ENCODE measurements around the gene HORMAD1.
"Not testable (repeated sequence)": the region's sequence is repeated elsewhere in the genome, so short reads cannot be mapped to it uniquely, and the experiment has no call there.

Gene HORMAD1

GRCh38 chr1:150695561-150695960 is 25.1 kb downstream of the HORMAD1 start:
- H3K9me3 Mint-ChIP-seq = no peaks in the 10 kb centered on the region
- peaks cover 34% of the 10 kb centered on the region for H3K4me1 Mint-ChIP-seq
- peak overlapping the region; percentile 62 for H3K27ac Mint-ChIP-seq (ENCODE audit: low read depth)
- DNase-seq (ENCODE audit: low spot score in 2 of 2) (no peak), ATAC-seq (replicated peaks; ENCODE audit: extremely low read depth, poor library complexity, severe bottlenecking) (no peak)
- H3K36me3 Mint-ChIP-seq (ENCODE audit: insufficient read depth) = peaks cover 29% of the 10 kb centered on the region
- no peak overlapping the region for H3K4me3 Mint-ChIP-seq
- H3K27me3 Mint-ChIP-seq = no peaks in the 10 kb centered on the region

GRCh38 chr1:150692720-150693119 is 28.0 kb downstream of the HORMAD1 start:
- no peak for DNase-seq (ENCODE audit: low spot score in 2 of 2)
- H3K36me3 Mint-ChIP-seq (ENCODE audit: insufficient read depth) = peaks cover 37% of the 10 kb centered on the region
- H3K27me3 Mint-ChIP-seq = no peaks in the 10 kb centered on the region
- H3K9me3 Mint-ChIP-seq = no peaks in the 10 kb centered on the region
- no peak overlapping the region for H3K27ac Mint-ChIP-seq (ENCODE audit: low read depth)
- peaks cover 33% of the 10 kb centered on the region for H3K4me1 Mint-ChIP-seq
- no peak for ATAC-seq (replicated peaks; ENCODE audit: extremely low read depth, poor library complexity, severe bottlenecking)
- no peak overlapping the region for H3K4me3 Mint-ChIP-seq

GRCh38 chr1:150688763-150689162 is 31.9 kb downstream of the HORMAD1 start:
- no peaks in the 10 kb centered on the region for H3K27me3 Mint-ChIP-seq
- H3K36me3 Mint-ChIP-seq (ENCODE audit: insufficient read depth) = peaks cover 27% of the 10 kb centered on the region
- no peak for DNase-seq (ENCODE audit: low spot score in 2 of 2)
- no peak overlapping the region for H3K4me3 Mint-ChIP-seq
- H3K4me1 Mint-ChIP-seq = peaks cover 18% of the 10 kb centered on the region
- H3K27ac Mint-ChIP-seq (ENCODE audit: low read depth) = no peak overlapping the region
- no peaks in the 10 kb centered on the region for H3K9me3 Mint-ChIP-seq
- no peak for ATAC-seq (replicated peaks; ENCODE audit: extremely low read depth, poor library complexity, severe bottlenecking)

GRCh38 chr1:150686275-150686674 is 34.4 kb downstream of the HORMAD1 start:
- Mint-ChIP-seq H3K27me3 (no peaks in the 10 kb centered on the region), H3K9me3 (no peaks in the 10 kb centered on the region), H3K4me1 (peaks cover 23% of the 10 kb centered on the region), H3K4me3 (no peak overlapping the region), H3K27ac (ENCODE audit: low read depth) (peak overlapping the region; percentile 19), H3K36me3 (ENCODE audit: insufficient read depth) (peaks cover 15% of the 10 kb centered on the region)
- ATAC-seq (replicated peaks; ENCODE audit: extremely low read depth, poor library complexity, severe bottlenecking) (no peak), DNase-seq (ENCODE audit: low spot score in 2 of 2) (no peak)

GRCh38 chr1:150683914-150684313 is 36.8 kb downstream of the HORMAD1 start:
- Mint-ChIP-seq H3K36me3 (ENCODE audit: insufficient read depth) (peaks cover 13% of the 10 kb centered on the region), H3K27me3 (no peaks in the 10 kb centered on the region), H3K9me3 (no peaks in the 10 kb centered on the region), H3K4me1 (peaks cover 20% of the 10 kb centered on the region), H3K27ac (ENCODE audit: low read depth) (no peak overlapping the region), H3K4me3 (no peak overlapping the region)
- DNase-seq (ENCODE audit: low spot score in 2 of 2) (no peak), ATAC-seq (replicated peaks; ENCODE audit: extremely low read depth, poor library complexity, severe bottlenecking) (peak; percentile 75)

- Mint-ChIP-seq H3K9me3 (no peaks in the 10 kb centered on the region), H3K27ac (ENCODE audit: low read depth) (no peak overlapping the region), H3K4me1 (peaks cover 20% of the 10 kb centered on the region)
Observed at GRCh38 chr1:150678988-150679387, 41.7 kb downstream of the HORMAD1 start.

GRCh38 chr1:150674881-150675280 is 45.8 kb downstream of the HORMAD1 start:
- no peaks in the 10 kb centered on the region for H3K9me3 Mint-ChIP-seq
- no peak overlapping the region for H3K27ac Mint-ChIP-seq (ENCODE audit: low read depth)
- ATAC-seq (replicated peaks; ENCODE audit: extremely low read depth, poor library complexity, severe bottlenecking) = no peak
- peaks cover 11% of the 10 kb centered on the region for H3K4me1 Mint-ChIP-seq
- peaks cover 6% of the 10 kb centered on the region for H3K36me3 Mint-ChIP-seq (ENCODE audit: insufficient read depth)
- H3K27me3 Mint-ChIP-seq = no peaks in the 10 kb centered on the region
- no peak overlapping the region for H3K4me3 Mint-ChIP-seq
- DNase-seq (ENCODE audit: low spot score in 2 of 2) = no peak

More at GRCh38 chr1:150678988-150679387, 41.7 kb downstream of the HORMAD1 start:
- no peak overlapping the region for H3K4me3 Mint-ChIP-seq
- no peaks in the 10 kb centered on the region for H3K27me3 Mint-ChIP-seq
- ATAC-seq (replicated peaks; ENCODE audit: extremely low read depth, poor library complexity, severe bottlenecking) (no peak), DNase-seq (ENCODE audit: low spot score in 2 of 2) (no peak)
- peaks cover 7% of the 10 kb centered on the region for H3K36me3 Mint-ChIP-seq (ENCODE audit: insufficient read depth)

- ATAC-seq (replicated peaks; ENCODE audit: extremely low read depth, poor library complexity, severe bottlenecking) (no peak), DNase-seq (ENCODE audit: low spot score in 2 of 2) (no peak)
- H3K36me3 Mint-ChIP-seq (ENCODE audit: insufficient read depth) = peaks cover 14% of the 10 kb centered on the region
- no peaks in the 10 kb centered on the region for H3K9me3 Mint-ChIP-seq
- H3K27me3 Mint-ChIP-seq = no peaks in the 10 kb centered on the region
- H3K4me1 Mint-ChIP-seq = peaks cover 11% of the 10 kb centered on the region
- H3K27ac Mint-ChIP-seq (ENCODE audit: low read depth) = no peak overlapping the region
- no peak overlapping the region for H3K4me3 Mint-ChIP-seq
Observed at GRCh38 chr1:150663321-150663720, 57.4 kb downstream of the HORMAD1 start.

- no peaks in the 10 kb centered on the region for H3K9me3 Mint-ChIP-seq
- H3K27me3 Mint-ChIP-seq = no peaks in the 10 kb centered on the region
- H3K4me3 Mint-ChIP-seq = no peak overlapping the region
- peak overlapping the region; percentile 5 for H3K27ac Mint-ChIP-seq (ENCODE audit: low read depth)
- ATAC-seq (replicated peaks; ENCODE audit: extremely low read depth, poor library complexity, severe bottlenecking) (no peak), DNase-seq (ENCODE audit: low spot score in 2 of 2) (no peak)
- H3K4me1 Mint-ChIP-seq = peaks cover 11% of the 10 kb centered on the region
- H3K36me3 Mint-ChIP-seq (ENCODE audit: insufficient read depth) = peaks cover 14% of the 10 kb centered on the region
Observed at GRCh38 chr1:150662811-150663210, 57.9 kb downstream of the HORMAD1 start.

GRCh38 chr1:150661156-150661555 is 59.5 kb downstream of the HORMAD1 start:
- peaks cover 6% of the 10 kb centered on the region for H3K4me1 Mint-ChIP-seq
- H3K27me3 Mint-ChIP-seq = no peaks in the 10 kb centered on the region
- ATAC-seq (replicated peaks; ENCODE audit: extremely low read depth, poor library complexity, severe bottlenecking) (no peak), DNase-seq (ENCODE audit: low spot score in 2 of 2) (no peak)
- no peak overlapping the region for H3K4me3 Mint-ChIP-seq
- H3K9me3 Mint-ChIP-seq = no peaks in the 10 kb centered on the region
- no peak overlapping the region for H3K27ac Mint-ChIP-seq (ENCODE audit: low read depth)
- H3K36me3 Mint-ChIP-seq (ENCODE audit: insufficient read depth) = peaks cover 17% of the 10 kb centered on the region

- ATAC-seq (replicated peaks; ENCODE audit: extremely low read depth, poor library complexity, severe bottlenecking) (no peak), DNase-seq (ENCODE audit: low spot score in 2 of 2) (no peak)
- no peaks in the 10 kb centered on the region for H3K27me3 Mint-ChIP-seq
- H3K4me1 Mint-ChIP-seq = peaks cover under 1% of the 10 kb centered on the region
- H3K36me3 Mint-ChIP-seq (ENCODE audit: insufficient read depth) = peaks cover 17% of the 10 kb centered on the region
- no peak overlapping the region for H3K27ac Mint-ChIP-seq (ENCODE audit: low read depth)
- no peak overlapping the region for H3K4me3 Mint-ChIP-seq
- H3K9me3 Mint-ChIP-seq = no peaks in the 10 kb centered on the region
Observed at GRCh38 chr1:150660584-150660983, 60.1 kb downstream of the HORMAD1 start.

- H3K36me3 Mint-ChIP-seq (ENCODE audit: insufficient read depth) = peaks cover 15% of the 10 kb centered on the region
- not testable (repeated sequence) for H3K4me3 Mint-ChIP-seq; DNase-seq (ENCODE audit: low spot score in 2 of 2); H3K4me1 Mint-ChIP-seq; H3K9me3 Mint-ChIP-seq; H3K27me3 Mint-ChIP-seq; ATAC-seq (replicated peaks; ENCODE audit: extremely low read depth, poor library complexity, severe bottlenecking); H3K27ac Mint-ChIP-seq (ENCODE audit: low read depth)
Observed at GRCh38 chr1:150657064-150657463, 63.6 kb downstream of the HORMAD1 start.

GRCh38 chr1:150654635-150655034 is 66.1 kb downstream of the HORMAD1 start:
- H3K27ac Mint-ChIP-seq (ENCODE audit: low read depth) = not testable (repeated sequence)

GRCh38 chr1:150650193-150650592 is 70.5 kb downstream of the HORMAD1 start:
- no peaks in the 10 kb centered on the region for H3K9me3 Mint-ChIP-seq
- no peak overlapping the region for H3K27ac Mint-ChIP-seq (ENCODE audit: low read depth)
- DNase-seq (ENCODE audit: low spot score in 2 of 2) (no peak), ATAC-seq (replicated peaks; ENCODE audit: extremely low read depth, poor library complexity, severe bottlenecking) (no peak)
- peaks cover 28% of the 10 kb centered on the region for H3K36me3 Mint-ChIP-seq (ENCODE audit: insufficient read depth)
- peaks cover 6% of the 10 kb centered on the region for H3K4me1 Mint-ChIP-seq
- no peak overlapping the region for H3K4me3 Mint-ChIP-seq
- H3K27me3 Mint-ChIP-seq = no peaks in the 10 kb centered on the region

More at GRCh38 chr1:150654635-150655034, 66.1 kb downstream of the HORMAD1 start:
- ATAC-seq (replicated peaks; ENCODE audit: extremely low read depth, poor library complexity, severe bottlenecking); DNase-seq (ENCODE audit: low spot score in 2 of 2); H3K27me3 Mint-ChIP-seq; H3K4me3 Mint-ChIP-seq; H3K9me3 Mint-ChIP-seq; H3K4me1 Mint-ChIP-seq: not testable (repeated sequence)
- peaks cover 16% of the 10 kb centered on the region for H3K36me3 Mint-ChIP-seq (ENCODE audit: insufficient read depth)

Measured in central memory CD8-positive, alpha-beta T cell (primary cell).